DMS53 treated with DMSO at 0.1 percent for 48 hours (cell line): Measurements from ENCODE around the gene WDR73.
"Not testable (repeated sequence)": the region's sequence is repeated elsewhere in the genome, so short reads cannot be mapped to it uniquely, and the experiment has no call there.

Experiments used
- DNase-seq: peaks from one replicate; lab custom pipeline; 2025; ENCODE audit not compliant: unreplicated experiment; lab: John Stamatoyannopoulos, UW

The WDR73 gene

GRCh38 chr15:84653910-84654688 is at the start of gene WDR73:
Gene WDR73, minus strand, starts transcription at chr15:84654283. Its CDS starts 9 bp downstream, at chr15:84654274.
- peak; percentile 60 for DNase-seq

GRCh38 chr15:84703808-84704207 is 49.7 kb upstream of the WDR73 start:
- DNase-seq: no peak

GRCh38 chr15:84702961-84703482 is 48.9 kb upstream of the WDR73 start:
- no peak for DNase-seq

GRCh38 chr15:84699538-84700191 is 45.6 kb upstream of the WDR73 start:
- DNase-seq: no peak

- no peak for DNase-seq
These were observed 43.3 kb upstream of the WDR73 start for GRCh38 chr15:84697236-84697990.

- no peak for DNase-seq
These were observed 42.7 kb upstream of the WDR73 start for GRCh38 chr15:84696757-84697156.

- DNase-seq: no peak
These were observed 36.3 kb upstream of the WDR73 start for GRCh38 chr15:84690342-84690741.

GRCh38 chr15:84689858-84690257 is 35.8 kb upstream of the WDR73 start:
- DNase-seq: no peak

GRCh38 chr15:84686446-84686845 is 32.4 kb upstream of the WDR73 start:
- not testable (repeated sequence) for DNase-seq

GRCh38 chr15:84685304-84685703 is 31.2 kb upstream of the WDR73 start:
- peak; percentile 33 for DNase-seq

GRCh38 chr15:84684092-84684491 is 30.0 kb upstream of the WDR73 start:
- DNase-seq: no peak

- DNase-seq: no peak
These were observed 27.7 kb upstream of the WDR73 start for GRCh38 chr15:84681831-84682230.

GRCh38 chr15:84671211-84671610 is 17.1 kb upstream of the WDR73 start:
- no peak for DNase-seq

GRCh38 chr15:84669726-84670125 is 15.6 kb upstream of the WDR73 start:
- no peak for DNase-seq

- no peak for DNase-seq
These were observed 14.3 kb upstream of the WDR73 start for GRCh38 chr15:84668221-84668982.

GRCh38 chr15:84666373-84666772 is 12.3 kb upstream of the WDR73 start:
- DNase-seq: no peak

- no peak for DNase-seq
These were observed 6.9 kb upstream of the WDR73 start for GRCh38 chr15:84661001-84661400.

GRCh38 chr15:84659904-84660781 is 6.1 kb upstream of the WDR73 start:
- DNase-seq: no peak

- DNase-seq: no peak
These were observed 4.8 kb upstream of the WDR73 start for GRCh38 chr15:84658788-84659411.
